ENCODE data around the gene GPR139. TPM values are rescaled to one million over a fixed set of nuclear protein-coding genes. Genes with fewer than 3 reads are reported as not detected.

Gene GPR139
- total RNA-seq, 6 experiments from 2014 or later = not detected

DNA sequence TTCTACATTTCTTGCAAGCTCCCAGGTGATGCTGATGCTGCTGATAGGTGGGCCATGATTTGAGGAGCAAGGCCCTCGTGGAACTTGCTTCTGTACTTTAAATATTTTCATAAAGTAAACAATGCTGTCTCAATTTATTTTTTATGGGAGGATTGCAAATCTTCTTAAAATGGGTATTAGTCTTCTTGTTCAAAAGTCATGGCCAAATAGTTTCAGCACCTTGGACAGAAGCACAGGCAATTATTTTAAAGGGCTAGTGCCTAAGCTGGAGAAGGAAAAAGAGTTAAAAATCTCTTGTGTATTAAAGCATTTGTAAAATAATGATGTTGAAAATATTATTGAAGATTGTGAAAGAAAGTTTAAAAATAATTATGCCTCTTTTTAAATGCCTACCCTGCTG is 50.5 kb downstream of the GPR139 start:
- no peak for DNase-seq
- no peak overlapping the region for H3K4me3 Mint-ChIP-seq
- peaks cover 7% of the 10 kb centered on the region; the same call in 1 of the 2 replicates for H3K36me3 Mint-ChIP-seq (ENCODE audit: low read depth)
- TF ChIP-seq, protein P1, sequence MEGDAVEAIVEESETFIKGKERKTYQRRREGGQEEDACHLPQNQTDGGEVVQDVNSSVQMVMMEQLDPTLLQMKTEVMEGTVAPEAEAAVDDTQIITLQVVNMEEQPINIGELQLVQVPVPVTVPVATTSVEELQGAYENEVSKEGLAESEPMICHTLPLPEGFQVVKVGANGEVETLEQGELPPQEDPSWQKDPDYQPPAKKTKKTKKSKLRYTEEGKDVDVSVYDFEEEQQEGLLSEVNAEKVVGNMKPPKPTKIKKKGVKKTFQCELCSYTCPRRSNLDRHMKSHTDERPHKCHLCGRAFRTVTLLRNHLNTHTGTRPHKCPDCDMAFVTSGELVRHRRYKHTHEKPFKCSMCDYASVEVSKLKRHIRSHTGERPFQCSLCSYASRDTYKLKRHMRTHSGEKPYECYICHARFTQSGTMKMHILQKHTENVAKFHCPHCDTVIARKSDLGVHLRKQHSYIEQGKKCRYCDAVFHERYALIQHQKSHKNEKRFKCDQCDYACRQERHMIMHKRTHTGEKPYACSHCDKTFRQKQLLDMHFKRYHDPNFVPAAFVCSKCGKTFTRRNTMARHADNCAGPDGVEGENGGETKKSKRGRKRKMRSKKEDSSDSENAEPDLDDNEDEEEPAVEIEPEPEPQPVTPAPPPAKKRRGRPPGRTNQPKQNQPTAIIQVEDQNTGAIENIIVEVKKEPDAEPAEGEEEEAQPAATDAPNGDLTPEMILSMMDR (IDR thresholded peaks at IDR 0.05) = no peak
- H3K4me1 Mint-ChIP-seq (ENCODE audit: low read depth) = no peaks in the 10 kb centered on the region
- peaks cover 45% of the 10 kb centered on the region for H3K9me3 Mint-ChIP-seq
- H3K27me3 Mint-ChIP-seq (ENCODE audit: insufficient read depth) = no peaks in the 10 kb centered on the region
- no peak overlapping the region for H3K27ac Mint-ChIP-seq

DNA sequence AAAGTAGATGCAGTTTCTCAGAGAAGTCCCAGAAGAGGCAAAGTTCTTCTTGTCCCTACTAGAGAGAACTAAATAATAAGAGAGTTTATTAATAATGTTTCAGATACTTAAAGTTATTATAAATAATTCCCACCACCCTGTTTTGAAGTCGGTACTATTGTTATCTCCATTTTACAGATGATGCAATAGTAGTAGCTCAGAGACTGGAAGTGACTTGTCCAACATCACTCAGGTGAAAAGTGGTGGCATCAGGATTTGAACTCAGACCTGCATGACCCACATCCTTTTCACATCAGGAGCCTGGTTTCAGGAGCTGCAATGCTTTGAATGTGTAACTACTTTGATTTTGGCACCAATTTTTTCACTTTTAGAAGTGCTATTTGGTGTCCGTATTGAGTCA is 52.7 kb downstream of the GPR139 start:
- Mint-ChIP-seq H3K27ac (no peak overlapping the region), H3K27me3 (ENCODE audit: insufficient read depth) (no peaks in the 10 kb centered on the region), H3K9me3 (peaks cover 43% of the 10 kb centered on the region), H3K4me3 (no peak overlapping the region), H3K4me1 (ENCODE audit: low read depth) (no peaks in the 10 kb centered on the region), H3K36me3 (ENCODE audit: low read depth) (peaks cover 7% of the 10 kb centered on the region; the same call in 1 of the 2 replicates)
- TF ChIP-seq, protein P1 (IDR thresholded peaks at IDR 0.05) = no peak
- DNase-seq = no peak

DNA sequence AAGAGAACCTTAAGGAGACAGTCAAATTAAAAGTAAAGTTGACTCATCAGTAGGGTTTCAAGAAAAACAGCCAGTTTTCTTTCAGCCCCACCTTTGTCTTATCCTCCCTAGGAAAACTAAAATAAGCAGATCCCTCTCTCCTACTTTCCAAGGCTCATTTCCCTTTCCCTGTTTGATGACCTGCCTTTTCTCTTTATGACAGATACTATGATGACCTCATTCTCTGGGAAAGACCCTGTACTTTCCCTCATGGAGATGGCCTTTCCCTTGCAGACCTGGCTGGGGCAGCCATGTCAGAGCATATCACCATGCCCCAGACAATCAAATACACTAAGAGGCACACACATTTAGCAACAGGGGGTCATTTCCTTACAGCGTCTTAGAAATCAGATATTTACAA is 53.6 kb downstream of the GPR139 start:
- Mint-ChIP-seq H3K27ac (no peak overlapping the region), H3K9me3 (peaks cover 41% of the 10 kb centered on the region), H3K36me3 (ENCODE audit: low read depth) (peaks cover 7% of the 10 kb centered on the region; the same call in 1 of the 2 replicates), H3K27me3 (ENCODE audit: insufficient read depth) (no peaks in the 10 kb centered on the region), H3K4me3 (no peak overlapping the region), H3K4me1 (ENCODE audit: low read depth) (no peaks in the 10 kb centered on the region)
- DNase-seq = no peak
- TF ChIP-seq, protein P1 (IDR thresholded peaks at IDR 0.05) = no peak

DNA sequence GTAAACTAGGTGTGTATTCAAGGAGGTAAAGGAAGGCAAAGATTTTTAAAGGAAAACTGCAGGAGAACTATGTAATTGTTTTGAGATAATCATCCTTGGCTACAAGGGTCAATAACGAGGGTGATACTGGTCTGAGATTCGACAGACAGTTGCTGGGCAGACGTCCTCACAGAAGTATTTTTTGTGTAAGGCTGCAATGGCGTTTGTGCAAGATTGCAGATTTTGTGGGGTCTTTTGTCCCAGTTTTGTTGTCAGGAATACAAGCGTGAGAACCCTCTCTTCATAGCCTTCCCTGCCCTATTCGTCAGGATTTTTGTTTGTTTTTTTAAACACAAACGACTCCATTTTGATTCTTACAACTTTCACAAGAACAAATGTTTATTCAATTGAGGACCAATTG is 57.5 kb downstream of the GPR139 start:
- Mint-ChIP-seq H3K4me3 (no peak overlapping the region), H3K9me3 (peaks cover 23% of the 10 kb centered on the region), H3K27me3 (ENCODE audit: insufficient read depth) (no peaks in the 10 kb centered on the region), H3K36me3 (ENCODE audit: low read depth) (peaks cover 7% of the 10 kb centered on the region; the same call in 1 of the 2 replicates), H3K27ac (no peak overlapping the region), H3K4me1 (ENCODE audit: low read depth) (no peaks in the 10 kb centered on the region)
- no peak for DNase-seq
- TF ChIP-seq, protein P1 (IDR thresholded peaks at IDR 0.05) = no peak

DNA sequence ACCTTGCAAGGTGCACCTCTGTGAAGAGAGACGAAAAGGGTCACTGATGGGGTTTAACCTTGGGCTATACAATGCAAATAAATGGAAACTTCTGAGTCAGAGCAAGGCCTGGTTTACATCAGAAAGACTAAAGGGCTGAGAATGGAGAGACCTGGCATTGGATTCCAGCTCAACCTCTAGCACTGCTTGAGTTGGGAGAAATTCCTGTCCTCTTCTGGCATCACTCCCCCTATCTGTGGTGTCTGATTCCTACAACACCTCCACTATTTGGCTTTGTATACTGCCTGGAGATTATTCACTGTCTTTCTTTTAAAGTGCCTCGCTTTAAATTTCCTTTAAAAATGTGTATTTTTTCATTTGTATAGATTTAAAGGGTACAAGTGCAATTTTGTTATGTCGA is 68.8 kb downstream of the GPR139 start:
- TF ChIP-seq, protein P1 (IDR thresholded peaks at IDR 0.05) = peak; percentile 7; the same call in 1 of the 2 replicates
- no peaks in the 10 kb centered on the region for H3K27me3 Mint-ChIP-seq (ENCODE audit: insufficient read depth)
- no peaks in the 10 kb centered on the region for H3K36me3 Mint-ChIP-seq (ENCODE audit: low read depth)
- no peak overlapping the region for H3K27ac Mint-ChIP-seq
- H3K4me3 Mint-ChIP-seq = no peak overlapping the region
- DNase-seq = no peak
- peaks cover 33% of the 10 kb centered on the region for H3K9me3 Mint-ChIP-seq
- H3K4me1 Mint-ChIP-seq (ENCODE audit: low read depth) = no peaks in the 10 kb centered on the region

DNA sequence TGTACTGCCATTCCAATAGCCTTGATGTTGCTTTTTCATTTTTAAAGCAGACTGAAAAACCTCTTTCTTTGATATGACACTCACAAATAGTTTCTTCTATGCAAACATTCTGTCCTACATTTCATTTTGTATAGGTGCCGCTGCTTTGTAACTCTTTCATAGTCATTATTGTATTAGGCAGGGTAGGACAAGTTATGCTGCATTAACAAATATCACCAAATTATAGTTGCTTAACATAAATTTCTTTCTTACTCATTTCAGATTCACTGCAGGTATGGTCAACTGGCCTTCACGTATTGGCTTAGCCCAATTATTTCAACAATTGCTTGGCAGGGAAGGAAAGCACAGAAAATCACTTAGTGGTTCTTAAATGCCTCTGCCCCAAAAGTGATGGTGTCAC is 70.8 kb downstream of the GPR139 start:
- H3K9me3 Mint-ChIP-seq = peaks cover 23% of the 10 kb centered on the region
- no peak overlapping the region for H3K4me3 Mint-ChIP-seq
- H3K27me3 Mint-ChIP-seq (ENCODE audit: insufficient read depth) = no peaks in the 10 kb centered on the region
- DNase-seq = no peak
- TF ChIP-seq, protein P1 (IDR thresholded peaks at IDR 0.05) = no peak
- H3K27ac Mint-ChIP-seq = no peak overlapping the region
- no peaks in the 10 kb centered on the region for H3K4me1 Mint-ChIP-seq (ENCODE audit: low read depth)
- H3K36me3 Mint-ChIP-seq (ENCODE audit: low read depth) = no peaks in the 10 kb centered on the region
